ENCODE measurements around the gene CLPTM1L.
"Not testable (repeated sequence)": the region's sequence is repeated elsewhere in the genome, so short reads cannot be mapped to it uniquely, and the experiment has no call there.

CLPTM1L gene

DNA sequence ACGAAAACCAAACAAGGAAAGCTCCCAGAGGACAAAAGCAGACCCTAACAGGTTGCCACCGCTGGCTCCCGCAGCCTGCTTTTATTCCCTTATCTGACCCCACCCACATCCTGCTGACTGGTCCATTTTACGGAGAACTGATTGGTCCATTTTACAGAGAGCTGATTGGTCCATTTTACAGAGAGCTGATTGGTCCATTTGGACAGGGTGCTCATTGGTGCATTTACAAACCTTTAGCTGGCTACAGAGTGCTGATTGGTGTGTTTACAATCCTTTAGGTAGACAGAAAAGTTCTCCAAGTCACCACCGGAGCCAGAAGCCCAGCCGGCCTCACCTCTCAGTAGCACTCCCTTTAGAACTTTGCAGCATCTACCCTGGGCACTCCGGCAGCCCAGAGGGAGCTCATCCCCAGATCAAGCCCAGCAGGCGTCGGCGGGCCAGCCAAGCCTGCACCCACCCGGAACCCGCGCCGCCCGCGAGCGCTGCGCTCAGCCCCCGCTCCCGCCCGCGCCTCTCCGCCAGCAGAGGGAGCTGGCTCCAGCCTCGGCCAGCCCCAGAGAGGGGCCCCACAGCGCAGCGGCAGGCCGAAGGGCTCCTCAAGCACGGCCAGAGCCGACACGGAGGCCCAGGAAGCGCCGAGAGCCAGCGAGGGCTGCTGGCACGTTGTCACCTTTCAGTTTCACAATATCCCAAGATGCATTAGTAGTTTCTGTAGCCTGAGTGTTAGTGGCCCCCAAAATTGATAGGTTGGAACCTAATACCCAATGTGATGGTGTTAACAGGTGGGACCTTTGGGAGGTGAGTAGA, 35.3 kb upstream of the CLPTM1L start:
- peak; percentile 31 for DNase-seq (ENCODE audit: low read depth)

DNA sequence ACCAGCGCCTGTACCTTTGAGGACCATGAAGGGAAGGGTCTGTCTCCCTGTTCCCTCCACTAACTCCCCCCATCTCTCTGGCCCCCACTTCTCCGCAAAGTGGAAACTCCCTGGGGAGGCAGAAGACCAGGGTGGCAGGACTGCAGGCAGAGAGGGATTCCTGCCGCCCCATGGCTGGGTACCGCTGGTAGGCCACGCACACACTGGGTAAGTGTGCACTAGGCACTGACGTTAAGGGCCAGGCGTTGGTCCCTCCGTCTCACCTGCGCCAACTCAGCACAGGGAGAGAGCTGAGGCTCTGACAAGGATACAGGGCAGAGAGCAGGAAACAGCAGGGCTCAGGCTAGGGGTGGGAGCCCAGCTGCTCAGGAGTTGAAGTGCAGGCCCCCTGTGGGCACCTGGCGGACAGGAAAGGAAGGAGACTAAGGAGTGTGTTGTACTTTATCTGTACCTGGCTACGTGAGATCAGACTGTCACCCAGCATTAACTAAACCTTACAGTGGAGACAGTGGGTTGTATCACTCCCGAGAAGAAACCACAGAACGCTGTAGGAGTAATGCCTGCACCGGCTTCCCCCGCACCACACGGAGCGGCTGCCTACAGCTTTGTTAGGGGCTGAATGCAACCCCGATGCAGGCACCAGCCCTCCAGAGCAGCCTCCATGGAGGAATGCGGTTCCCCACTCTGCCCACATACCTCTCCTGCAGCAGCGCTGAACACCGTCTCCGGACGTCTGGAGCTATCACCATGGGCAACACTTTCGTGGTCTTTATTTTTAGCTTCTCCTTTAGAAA, 34.2 kb upstream of the CLPTM1L start:
- DNase-seq (ENCODE audit: low read depth): no peak

DNA sequence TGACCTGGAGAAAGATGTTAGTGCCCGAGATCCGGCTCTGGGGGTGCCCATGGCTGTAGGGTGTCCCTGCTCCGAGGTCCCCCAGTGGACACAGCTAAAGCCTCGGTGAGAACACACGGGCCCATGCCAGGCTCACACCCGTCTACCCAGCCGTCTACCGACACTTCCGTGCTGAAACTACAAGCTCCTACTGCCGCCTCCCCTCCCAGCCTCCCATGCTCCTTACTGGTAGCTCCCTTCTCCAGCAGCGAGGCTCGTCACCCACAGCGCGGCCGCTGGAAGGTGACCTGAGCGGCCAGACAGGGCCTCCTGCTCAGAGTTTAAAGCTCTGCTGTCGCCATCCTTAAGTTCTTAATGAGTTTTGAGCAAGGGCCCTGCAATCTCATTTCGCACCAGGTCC, 33.2 kb upstream of the CLPTM1L start:
- DNase-seq (ENCODE audit: low read depth): no peak

DNA sequence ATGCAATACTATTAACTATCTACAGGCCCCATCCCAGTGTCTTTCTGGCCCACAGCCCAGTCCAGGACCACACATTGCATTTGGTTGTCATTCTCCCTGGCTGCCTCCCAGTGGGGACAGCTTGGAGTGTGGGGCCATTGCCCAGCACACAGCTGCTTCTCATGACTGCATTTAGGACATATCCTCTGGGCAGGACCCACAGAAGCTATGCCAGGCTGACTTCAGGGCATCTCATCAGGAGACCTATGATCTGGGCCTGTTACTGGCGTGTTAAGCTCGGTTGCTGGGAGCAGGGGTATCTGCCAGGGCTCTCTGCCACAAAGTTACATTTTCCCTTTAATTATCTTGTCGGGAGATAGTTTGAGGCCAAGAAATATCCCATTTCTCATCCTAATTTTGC, 32.1 kb upstream of the CLPTM1L start:
- no peak for DNase-seq (ENCODE audit: low read depth)

DNA sequence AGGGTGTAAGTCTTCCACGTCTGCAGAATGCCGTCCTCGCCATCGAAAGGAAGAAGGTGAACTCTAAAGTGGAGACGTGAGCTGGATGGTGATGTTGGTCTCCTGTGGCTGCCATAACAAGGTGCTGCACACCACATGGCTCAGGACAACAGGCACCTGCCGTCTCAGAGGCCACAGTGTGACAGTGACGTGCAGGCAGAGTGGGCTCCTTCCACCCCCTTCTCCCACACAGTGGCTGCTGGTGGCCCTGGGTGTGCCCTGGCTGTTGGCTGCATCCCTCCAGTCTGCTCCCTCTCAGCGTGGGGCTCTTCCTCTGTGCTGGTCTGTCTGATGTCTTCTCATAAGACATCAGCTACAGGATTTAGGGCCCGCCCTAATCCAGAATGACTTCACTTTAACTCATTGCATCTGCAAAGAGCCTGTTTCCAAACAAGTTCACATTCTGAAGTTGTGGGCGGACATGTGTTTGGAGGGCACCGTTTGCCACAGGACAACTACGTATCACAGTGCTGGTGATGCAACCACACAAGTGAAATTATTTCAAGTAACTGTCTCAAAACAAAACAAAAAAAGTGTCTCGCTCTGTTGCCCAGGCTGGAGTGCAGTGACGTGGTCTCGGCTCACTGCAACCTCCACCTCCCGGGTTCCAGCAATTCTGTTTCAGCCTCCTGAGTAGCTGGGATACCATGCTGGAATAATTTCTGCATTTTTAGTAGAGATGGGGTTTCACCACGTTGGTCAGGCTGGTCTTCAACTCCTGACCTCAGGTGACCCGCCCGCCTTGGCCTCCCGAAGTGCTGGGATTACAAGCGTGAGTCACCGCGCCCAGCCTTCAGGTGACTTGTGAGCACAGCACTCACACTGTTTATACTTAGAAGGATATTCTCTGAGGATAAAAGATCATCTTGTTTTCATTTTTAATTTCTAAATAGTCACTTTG, 31.2 kb upstream of the CLPTM1L start:
- no peak for DNase-seq (ENCODE audit: low read depth)

DNA sequence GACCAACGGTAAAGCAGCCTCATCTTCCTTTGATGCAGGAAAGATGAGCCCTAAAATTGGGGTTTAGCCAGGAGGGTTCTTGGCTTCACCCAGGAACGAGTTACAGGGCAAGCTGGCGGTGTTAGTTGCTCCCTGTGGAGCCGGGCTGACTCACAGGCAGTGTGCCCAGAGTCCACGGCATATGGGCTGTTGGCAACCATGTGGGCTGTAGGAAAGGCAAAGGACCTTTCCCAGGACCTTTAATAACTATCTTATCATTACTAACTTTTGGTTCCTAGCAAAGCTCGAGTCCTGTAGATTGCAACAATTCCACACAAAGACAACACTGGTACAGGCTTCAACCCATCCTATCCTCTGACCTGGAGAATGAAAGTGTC, 29.8 kb upstream of the CLPTM1L start:
- DNase-seq (ENCODE audit: low read depth): no peak

DNA sequence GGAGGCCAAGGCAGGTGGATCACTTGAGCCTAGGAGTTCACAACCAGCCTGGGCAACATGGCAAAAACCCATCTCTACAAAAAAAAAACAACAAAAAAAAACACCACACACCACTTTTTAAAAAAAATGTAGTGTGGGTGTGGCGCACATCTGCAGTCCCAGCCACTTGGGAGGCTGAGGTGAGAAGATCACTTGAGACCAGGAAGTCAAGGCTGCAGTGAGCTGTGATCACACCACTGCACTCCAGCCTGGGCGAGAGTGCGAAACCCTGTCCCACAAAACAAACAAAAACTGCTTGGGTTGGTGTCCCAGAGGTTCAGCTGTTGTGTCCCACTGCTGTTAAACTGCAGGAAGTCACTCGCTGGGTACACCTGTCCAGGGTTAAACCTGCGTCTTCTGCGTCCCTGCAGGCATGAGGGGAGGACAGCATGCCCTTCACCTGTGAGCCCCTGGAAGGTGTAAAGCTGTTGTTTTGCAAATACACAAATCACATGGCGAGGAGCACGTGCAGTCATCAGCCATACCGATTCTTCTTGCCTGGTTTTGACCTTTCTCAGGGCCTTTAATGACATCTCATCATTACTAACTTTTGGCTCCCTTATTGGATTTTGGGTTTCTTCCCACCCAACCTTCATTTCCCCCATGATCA, 29.3 kb upstream of the CLPTM1L start:
- no peak for DNase-seq (ENCODE audit: low read depth)

DNA sequence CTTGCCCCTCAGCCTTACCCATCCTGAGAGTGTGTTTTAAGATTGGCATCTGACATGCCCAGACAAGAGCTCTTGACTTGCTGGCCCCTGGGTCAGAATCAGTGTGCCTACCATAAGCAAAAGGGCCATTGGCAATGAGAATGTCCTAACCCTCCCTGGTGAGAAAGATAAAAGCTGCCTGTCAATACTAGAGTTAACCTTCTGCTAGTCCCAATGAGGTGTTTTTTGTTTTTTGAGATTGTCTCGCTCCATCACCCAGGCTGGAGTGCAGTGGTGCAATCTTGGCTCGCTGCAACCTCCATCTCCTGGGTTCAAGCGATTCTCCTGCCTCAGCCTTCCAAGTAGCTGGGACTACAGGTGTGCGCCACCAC, 27.1 kb upstream of the CLPTM1L start:
- not testable (repeated sequence) for DNase-seq (ENCODE audit: low read depth)

DNA sequence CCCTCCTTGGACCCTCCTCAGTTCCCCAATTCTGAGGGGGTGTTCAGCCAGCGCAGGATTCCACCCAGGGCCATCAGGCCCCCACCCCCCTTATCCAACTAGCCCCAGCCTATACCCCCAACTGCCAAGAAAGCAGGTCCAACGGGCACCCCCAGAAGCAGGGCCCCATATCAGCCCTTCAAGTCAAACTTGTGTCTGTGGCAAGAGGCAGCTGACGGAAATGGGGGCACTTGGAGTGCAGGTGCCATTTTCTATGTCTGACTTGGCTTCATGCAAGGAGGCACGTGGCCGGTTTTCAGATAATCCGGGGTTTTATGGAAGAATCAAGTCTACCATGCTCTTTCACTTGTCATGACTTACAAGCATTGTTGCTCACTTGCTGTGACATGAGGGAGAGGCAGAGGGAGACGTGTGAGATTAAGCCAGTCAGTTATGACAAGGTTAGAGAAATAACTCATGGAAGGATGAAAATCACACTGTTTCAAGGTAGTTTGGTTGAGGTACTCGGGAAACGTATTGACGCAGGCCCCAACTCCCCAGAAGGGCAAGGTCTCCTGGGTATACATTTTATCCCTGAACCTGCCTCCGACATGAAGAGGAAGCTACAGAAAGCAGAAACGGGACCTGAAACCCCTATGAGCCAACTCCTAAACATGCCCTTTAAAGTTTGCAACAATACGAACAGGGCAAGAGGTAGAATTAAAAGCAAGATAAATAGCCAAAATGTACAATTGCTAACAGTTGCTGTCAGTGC, 26.5 kb upstream of the CLPTM1L start:
- DNase-seq (ENCODE audit: low read depth): no peak

DNA sequence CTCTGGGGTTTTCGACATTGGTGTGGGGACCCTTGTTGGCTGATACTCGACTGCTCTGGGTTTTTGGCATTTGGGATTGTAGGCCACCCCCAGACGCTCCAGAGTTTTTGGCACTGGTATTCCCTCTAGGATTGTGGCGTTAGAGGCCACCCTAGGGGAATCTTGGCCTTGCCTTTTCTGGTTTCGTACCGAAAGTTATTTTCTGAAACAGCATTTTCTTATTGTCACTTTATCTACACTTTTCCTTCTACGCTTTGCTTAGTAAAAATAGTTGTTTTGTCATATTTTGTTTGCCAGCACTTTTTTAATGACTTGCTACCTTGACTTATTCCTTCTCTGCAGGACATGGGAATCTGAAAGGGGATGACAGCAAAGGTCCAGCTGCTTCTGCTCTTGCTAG, 25.1 kb upstream of the CLPTM1L start:
- DNase-seq (ENCODE audit: low read depth): no peak

DNA sequence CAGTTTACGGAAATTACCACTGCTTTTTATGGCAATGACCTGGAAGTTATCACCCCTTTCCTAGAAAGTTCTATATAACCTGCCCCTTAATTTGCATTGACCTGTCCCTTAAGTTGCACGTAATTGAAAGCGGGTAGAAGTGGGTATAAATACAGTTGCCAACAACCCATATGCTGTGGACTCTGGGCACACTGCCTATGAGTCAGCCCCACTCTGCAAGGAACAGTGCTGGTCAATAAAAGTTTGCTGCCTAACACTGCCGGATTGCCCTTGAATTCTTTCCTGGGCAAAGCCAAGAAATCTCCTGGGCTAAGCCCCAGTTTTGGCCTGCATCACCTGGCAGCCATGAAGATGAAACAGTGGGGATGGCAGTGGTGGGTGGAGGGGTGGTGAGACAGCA, 23.9 kb upstream of the CLPTM1L start:
- no peak for DNase-seq (ENCODE audit: low read depth)

DNA sequence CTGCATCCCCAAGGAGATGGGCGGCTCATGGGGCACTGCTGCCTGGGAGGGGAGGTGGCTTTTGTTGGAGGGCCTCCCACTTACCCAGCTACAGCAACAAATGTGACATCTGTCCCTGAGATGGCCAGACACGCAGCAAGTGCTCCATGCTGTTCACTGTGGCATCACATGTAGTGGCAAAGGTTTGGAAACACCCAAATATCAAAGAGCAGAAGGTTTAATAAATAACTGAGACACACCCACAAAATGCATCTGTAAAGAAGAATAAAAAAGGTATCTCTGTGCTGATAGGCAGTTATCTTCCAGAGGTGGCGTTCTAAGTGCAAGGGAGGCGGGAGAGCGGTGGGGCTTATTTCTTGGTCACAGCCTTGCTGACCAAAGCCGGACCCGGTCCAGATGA, 23.3 kb upstream of the CLPTM1L start:
- DNase-seq (ENCODE audit: low read depth): no peak

DNA sequence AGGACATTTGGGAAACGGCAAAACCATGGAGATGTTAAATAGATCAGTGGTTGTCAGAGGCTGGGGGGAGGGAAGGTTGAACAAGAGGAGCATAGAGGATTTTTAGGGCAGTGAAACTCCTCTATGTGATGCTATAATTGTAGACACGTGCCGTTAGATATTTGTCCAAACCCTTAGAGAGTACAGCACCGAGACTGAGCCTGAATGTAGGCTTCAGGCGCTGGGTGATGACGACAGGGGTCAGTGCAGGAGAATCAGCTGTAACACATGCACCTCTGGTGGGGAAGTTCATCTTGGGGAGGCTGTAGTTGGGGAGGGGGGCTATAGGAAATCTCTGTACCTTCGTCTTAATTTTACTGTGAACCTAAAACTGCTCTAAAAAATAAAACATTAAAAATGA, 22.2 kb upstream of the CLPTM1L start:
- no peak for DNase-seq (ENCODE audit: low read depth)

DNA sequence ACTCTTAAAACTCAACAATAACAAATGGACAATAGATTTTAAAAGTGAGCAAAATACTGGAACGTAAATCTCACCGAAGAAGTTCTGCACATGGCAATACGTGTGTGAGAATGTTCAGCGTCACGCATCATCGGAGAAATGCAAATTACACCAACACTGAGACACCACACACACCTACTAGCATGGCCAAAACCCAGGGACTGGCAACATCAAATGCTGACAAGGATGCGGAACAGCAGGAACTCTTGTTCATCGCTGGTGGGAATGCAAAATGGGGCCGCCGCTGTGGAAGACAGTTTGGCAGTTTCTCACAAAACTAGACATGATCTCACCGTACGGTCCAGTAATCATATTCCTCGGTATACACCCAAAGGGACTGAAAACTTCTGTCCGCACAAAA, 21.6 kb upstream of the CLPTM1L start:
- DNase-seq (ENCODE audit: low read depth): no peak

DNA sequence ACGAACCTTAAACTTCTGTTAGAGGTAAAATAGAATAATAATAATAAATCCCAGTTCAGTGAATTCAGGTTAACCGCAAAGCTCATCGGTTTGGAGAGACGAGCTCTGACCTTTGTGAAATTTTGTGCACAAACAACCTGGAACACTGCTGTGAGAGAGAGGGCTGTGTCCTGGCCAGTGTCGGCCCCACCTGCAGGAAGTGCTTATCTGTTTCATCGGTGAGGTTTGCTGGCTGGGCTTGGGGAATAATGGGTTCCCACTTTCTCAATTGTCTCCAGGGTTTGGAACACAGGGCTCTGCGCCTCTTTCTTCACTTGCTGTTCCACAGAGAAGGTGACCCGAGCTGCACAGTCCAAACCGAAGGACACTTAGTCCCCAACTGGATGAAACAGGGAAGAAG, 19.3 kb upstream of the CLPTM1L start:
- no peak for DNase-seq (ENCODE audit: low read depth)

DNA sequence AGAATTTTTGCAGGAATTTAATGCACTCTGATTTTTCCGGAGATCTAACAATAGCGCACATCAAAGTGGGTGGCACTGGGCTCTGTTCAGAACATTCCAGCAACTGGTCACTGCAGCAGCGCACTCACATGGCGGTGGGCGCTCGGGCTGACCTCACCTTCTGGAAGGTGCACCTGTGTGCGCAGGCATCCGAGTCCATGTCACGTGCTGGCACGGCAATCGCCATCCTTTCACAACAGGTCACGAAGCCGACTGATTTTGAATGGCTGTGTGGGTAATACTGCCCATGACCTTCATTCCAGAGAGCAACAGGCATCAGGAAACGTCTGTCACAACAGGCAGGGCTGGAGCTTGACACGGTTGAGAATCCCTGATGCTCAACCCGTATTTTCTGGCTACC, 18.7 kb upstream of the CLPTM1L start:
- DNase-seq (ENCODE audit: low read depth): no peak

DNA sequence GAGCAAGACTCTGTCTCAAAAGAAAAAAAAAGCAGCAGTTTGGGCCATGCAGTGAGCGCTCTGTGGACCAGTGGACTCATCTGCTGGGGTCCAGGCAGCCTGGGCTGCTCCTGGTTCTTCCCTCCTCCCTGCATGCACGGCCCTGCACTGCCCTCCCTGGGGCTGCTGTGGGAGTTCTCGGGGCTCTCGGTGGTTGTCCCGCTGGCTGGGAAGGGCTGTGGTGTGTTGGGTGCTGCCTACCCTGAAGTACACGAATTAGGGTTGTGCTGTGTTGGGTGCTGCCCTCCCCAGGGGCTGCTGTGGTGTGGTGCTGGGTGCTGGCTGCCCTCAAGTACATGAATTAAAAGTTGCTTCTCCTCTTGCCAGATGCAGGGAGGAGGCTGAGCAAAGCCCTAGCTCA, 18.3 kb upstream of the CLPTM1L start:
- no peak for DNase-seq (ENCODE audit: low read depth)

DNA sequence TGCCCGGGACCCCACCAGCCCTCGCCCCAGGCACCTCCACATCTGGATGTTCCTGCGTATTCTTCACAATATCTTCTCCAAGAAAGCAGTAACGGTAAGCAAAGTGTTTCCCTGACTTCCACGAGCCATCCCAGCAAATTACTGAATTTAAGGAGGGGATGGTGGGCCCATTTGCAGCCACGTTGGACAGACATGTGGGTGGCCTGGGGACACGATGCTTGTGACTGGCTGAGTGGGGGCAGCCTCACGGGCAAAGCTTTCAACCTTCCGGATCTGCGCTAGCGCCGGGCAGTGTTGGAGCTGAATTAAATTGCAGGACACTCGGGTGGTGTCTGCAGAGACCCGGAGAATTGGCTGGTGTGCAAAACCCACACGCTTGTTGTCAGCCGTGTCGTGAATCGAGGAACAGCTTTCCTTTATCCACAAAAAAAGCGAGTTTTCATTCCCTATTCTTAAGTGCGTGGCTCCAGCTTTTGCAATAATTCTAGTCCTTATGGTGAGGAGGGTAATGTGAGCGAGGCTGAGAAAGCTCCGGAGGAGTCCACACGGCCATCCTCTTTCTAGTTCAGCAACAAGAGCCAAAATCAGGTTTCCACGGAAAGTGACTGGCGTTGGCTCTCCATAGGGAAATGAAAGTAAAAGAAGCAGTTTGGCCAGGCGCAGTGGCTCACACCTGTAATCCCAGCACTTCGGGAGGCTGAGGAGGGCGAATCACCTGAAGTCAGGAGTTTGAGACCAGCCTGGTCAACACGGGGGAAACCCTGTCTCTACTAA, 17.5 kb upstream of the CLPTM1L start:
- no peak for DNase-seq (ENCODE audit: low read depth)

DNA sequence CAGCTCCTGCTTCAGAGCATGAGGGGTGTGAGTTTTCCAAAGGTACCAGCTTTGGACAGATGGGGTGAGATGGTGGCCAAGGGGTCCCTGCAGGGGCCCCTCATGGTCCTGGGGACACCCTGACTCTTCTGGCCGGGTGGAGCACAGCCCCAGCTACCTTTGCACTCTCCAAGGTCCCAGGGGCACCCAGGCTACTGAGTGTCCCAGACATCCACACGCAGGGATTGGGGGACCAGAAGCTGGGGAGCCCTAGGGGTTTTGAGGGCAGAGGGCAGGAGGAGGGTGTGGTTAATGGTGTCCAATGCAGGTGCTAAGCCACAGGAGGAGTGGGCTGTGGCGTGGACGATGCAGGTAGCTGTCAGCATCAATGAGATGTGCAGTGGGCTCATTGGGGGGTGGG, 16.0 kb upstream of the CLPTM1L start:
- no peak for DNase-seq (ENCODE audit: low read depth)

DNA sequence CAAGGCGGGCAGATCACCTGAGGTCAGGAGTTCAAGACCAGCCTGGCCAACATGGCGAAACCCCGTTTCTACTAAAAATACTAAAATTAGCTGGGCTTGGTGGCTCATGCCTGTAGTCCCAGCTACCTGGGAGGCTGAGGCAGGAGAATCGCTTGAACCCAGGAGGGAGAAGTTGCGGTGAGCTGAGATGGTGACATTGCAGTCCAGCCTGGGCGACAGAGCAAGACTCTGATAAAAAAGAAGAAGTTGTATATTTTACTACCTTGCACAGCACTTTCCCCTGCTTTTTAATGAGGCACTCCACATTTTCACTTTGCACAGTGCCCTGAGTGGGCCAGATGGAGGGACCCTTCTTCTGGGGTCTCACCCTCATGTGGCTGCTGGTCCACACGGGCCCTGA, 15.5 kb upstream of the CLPTM1L start:
- not testable (repeated sequence) for DNase-seq (ENCODE audit: low read depth)

DNA sequence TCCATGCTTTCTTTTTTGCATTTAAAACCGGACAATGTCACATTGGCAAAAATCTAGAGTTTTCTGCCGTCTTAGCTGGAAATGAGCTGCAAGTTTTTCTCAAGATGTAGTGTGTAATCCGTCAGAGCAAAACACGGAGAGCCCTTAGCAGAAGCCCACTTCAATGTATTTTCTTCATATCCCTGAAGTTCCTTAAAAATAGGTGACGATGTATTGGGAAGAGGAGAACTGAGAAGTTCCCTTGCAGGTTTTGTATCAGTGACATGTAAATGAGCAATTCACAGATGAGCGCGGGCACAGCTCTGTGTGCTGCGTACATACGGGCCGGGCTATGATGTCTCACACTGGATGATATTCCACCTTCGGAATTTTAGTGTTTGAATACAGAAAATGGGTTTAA, 14.8 kb upstream of the CLPTM1L start:
- DNase-seq (ENCODE audit: low read depth): no peak
